HG03378 (cell line): Measurements from ENCODE around the gene OTULINL.

Experiments
- ATAC-seq: cut with Tn5 transposase; IDR thresholded peaks from one replicate; pipeline ENCODE4 v1.9.1; 2021; ENCODE audit warnings: mild to moderate bottlenecking, moderate library complexity; ENCODE audit not compliant: unreplicated experiment

Gene OTULINL

DNA sequence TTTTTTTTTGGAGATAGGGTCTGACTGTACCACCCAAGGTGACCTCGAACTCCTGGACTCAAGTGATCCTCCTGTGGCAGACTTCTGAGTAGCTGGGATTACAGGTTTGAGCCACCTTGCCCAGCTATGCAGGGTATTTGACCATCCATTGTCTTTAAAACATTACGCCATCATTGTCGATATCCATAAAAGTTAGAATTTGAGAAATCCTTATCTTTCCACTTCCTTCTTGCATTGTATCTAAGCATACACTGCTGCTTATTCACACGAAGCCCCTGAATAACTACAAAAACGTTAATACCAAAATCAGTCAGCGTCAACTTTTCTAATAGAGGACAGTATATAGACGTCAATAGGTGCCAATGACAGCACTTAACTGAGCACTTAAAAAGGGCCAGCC, 5.4 kb upstream of the OTULINL start:
- ATAC-seq = no peak

DNA sequence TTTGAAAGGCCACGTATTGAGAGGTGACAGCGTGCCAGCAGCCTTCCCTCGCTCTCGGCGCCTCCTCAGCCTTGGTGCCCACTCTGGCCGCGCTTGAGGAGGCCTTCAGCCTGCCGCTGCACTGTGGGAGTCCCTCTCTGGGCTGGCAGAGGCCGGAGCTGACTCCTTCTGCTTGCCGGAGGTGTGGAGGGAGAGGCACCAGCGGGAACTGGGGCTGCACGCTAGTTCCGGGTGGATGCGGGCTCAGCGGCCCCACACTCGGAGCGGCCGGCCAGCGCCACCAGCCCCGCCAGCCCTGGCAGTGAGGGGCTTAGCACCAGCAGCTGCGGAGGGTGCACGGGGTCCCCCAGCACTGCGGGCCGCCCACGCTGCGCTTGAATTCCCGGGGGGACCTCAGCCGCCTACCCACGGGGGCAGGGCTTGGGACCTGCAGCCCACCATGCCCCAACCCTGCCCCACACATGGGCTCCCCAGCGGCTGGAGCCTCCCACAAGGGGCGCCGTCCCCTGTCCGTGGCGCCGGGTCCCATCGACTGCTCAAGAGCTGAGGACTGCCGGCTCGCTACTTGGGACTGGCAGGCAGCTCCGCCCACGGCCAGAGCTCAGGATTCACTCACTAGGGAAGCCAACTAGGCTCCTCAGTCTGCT, 4.4 kb upstream of the OTULINL start:
- ATAC-seq = no peak

DNA sequence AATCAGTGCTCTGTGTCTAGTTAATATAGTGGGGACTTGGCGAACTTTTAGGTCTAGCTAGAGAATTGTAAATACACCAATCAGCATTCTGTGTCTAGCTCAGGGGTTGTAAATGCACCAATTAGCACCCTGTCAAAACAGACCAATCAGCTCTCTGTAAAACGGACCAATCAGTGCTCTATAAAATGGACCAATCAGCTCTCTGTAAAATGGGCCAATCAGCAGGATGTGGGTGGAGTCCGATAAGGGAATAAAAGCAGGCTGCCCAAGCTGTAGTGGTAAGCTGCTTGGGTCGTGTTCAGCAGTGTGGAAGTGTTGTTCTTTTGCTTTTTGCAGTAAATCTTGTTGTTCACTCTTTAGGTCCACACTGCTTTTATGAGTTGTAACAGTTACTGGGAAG, 3.6 kb upstream of the OTULINL start:
- ATAC-seq = no peak

DNA sequence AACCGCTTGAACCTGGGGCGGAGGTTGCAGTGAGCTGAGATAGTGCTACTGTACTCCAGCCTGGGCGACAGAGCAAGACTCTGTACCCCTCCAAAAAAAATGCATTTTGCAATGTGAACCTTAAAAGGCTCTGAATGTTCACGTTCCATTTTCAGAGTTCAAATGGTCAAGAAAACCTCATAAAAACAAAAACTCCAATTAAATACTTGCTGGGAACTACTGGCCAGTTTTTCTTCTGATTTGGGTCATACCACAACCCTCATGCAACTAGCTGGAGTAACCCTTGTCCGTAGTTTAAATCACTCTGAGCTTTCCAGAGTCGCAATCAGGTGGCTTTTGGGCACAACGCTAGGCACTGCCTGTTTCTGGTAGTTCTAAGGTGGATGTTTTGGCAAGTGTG, 2.3 kb upstream of the OTULINL start:
- no peak for ATAC-seq

DNA sequence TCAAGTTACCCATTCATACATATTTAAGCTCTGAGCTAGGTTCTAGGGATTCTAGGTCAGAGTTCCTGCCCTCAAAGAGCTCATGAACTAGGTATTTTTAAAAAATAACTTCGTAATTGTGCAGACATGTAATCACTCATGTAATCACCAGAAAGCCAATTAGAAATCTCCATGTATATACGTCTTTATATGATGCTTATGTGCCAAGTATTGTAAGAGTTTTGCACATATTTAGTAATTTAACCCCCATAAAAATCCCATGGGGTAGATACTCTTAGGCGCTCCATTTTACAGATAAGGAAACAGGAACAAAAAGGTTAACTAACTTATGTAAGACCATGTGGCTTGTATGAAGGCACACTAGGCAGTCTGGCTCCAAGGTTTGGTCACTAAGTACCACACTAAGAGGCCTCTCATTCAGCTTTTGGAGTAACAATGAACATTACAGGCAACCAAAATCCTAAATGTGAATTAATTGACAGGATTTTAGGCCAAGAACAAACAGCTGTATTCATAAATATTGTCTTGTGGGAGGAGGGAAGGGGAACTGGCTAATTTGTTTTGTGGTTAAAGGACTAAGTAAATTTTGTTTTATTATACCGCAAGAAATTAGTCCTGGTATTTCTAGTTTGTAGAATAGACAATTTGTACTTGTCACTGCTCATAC, 1.7 kb upstream of the OTULINL start:
- ATAC-seq = no peak

DNA sequence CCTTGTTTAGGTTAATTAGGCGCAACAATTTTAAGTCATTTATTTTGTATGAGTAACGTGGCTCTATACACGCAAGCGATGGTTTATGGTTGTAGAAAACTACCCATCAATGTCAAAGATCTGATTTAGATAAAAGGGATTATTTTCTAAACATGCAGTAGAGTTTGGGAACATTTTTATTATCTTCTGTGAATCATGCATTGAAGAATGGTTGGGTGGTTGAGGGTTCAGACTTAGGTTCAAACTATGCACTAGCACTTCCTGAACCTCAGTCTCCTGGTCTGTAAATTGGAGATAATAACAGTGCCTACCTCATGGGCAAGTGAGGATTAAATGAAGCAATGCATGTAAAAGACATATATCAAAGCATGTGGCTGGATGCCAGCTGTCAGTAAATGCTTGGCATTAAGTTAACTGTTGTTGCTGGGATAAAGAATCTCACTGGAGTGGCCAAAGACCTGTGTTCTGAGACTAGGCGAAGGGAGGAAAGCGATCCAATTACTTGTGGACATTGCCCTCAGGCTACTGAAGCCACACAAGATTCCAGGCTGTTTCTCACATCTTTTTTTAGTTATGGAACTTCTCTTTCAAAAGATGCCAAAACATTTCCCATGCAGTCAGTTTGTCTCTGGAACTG, 1.1 kb upstream of the OTULINL start:
- ATAC-seq = no peak

DNA sequence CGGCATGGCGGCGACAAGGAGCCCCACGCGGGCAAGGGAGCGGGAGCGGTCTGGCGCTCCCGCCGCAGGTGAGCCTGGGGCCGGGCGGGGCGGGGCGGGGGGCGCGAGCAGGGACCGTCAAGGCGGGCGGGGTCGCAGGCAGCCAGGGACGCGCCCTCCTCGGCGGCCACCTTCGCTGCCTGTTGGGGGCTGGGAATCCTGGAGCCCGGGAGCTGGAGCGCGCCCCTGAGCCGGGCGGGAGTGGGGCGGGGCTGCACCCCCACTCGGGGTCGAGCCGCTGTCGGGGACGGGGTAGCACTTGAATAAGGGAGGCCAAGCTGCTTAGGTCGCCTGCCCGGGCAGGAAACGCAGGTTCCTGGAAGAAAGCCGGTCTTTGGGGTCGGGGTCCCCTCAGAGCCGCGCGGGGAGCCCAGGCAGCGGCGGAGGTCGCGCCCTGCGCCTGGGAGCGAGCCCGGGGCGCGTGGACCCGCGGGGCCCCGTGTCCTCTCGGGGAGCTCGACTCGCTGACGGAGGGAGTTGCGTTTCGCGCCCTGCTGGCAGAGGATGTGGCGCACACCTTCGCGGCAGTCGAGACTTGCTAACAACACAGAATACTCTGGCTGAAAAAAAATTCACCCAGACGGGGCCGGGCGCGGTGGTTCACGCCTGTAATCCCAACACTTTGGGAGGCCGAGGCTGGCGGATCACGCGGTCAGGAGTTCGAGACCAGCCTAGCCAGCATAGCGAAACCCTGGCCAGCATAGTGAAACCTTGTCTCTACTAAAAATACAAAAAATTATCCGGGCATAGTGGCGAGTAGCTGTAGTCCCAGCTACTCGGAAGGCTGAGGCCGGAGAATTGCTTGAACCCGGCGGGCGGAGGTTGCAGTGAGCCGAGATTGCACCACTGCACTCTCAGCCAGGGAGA, 552 bp downstream of the OTULINL start:
- peak; percentile 66 for ATAC-seq

DNA sequence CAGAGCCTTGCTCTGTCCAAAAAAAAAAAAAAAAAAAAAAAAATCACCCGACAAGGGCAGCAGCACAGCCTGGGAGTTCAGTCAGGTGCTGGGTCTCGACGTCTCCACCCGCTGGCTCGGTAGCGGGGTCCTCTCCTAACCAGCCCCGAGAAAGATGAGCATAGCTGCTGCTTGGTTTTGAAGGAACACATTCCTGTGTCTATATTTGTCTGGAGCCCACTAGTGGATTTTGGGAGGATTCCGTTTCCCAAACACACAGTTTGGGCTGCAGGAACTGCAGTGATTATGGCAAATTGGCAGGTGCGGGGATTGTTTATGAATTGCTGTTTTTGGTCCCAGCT, 1.2 kb downstream of the OTULINL start:
- ATAC-seq = no peak

DNA sequence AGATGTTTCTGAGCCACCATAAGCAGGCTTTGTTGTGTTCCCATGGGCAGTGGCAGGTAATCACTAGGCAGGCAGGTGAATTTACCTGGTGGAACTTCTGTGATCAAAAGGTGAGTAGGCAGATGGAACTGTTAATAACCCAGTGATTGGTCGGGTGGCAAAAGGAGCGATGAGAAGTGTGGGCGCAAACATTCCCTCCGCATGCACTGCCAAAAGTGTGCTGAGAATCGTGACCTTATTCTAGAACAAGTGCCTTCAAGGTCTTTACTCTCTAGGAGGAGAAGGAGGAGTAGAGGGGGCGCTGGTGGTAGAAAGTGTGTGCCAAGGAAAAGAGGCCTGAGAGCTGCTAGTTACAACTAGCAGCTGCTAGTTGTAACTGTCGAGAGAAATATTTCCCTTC, 3.3 kb downstream of the OTULINL start:
- ATAC-seq = no peak

DNA sequence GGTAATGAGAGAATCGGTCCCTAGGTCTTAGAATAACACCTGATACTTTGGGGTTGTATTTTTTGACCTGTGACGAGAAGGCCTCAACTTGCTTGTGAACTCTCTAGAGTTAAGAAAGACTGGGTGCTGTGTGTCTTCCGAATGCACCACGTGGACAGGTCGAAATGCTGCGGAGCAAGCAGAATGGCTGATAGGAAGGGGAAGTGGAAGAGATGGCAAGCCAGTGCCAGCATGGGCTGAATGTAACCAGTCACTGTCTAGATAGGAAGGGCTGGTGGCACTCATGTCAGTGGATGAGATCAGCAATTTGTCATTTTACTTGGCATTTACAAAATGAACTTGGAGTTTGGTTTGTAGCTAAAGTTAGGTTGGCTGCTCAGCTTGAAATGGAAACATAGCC, 5.6 kb downstream of the OTULINL start:
- no peak for ATAC-seq

DNA sequence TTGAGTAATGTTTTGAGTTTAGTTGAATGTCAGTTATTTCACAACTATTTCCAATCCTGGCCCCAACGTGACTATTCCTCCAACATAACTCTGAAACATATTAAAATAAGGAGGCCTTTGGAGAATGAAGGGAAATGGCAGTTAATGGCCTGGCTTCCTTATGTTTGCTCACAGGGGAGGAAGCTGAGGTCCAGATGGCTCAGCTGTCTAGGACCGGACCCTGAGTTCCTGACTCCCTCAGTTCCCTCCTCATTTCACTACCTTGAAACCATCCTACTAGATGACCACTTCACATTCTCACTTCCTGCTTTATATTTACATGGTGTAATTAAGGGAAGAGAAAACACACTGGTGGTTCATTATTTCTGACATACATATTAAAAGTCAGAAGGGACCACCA, 6.6 kb downstream of the OTULINL start:
- peak; percentile 62 for ATAC-seq

DNA sequence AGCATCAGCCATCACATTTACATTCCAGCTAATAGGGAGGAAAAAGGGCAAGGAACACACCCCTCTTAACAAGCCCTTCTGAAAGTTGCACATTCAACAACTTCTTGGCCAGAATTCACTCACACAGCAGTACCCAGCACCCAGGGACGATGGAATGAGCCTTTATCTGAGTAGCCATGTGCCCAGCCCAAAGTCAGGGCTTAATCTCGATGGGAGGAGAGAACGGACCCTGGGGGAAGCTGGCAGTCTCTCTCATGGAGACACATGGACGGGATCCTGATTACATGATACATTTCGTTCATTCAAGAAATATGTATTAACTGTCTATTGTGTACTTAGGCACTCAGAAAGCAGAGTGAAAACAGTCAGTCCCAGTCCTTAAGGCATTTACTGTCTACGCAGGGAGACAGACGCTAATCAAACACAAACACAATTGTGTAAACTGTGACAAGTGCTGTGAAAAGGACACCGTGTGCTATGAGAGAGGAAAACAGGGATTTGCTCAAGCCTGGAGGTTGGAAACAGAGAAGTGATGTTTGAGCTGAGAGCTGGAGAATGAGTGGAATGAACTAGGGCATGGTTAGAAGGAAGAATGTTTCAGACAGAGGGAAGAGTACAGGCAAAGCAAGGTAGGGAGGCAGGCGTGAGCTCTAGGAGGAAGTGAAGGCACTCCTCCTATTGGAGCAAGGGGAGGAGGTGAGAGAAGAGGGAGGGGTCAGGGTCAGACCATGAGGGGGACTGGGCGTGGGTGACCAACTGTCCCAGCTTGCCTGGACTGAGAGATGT, 7.4 kb downstream of the OTULINL start:
- no peak for ATAC-seq

DNA sequence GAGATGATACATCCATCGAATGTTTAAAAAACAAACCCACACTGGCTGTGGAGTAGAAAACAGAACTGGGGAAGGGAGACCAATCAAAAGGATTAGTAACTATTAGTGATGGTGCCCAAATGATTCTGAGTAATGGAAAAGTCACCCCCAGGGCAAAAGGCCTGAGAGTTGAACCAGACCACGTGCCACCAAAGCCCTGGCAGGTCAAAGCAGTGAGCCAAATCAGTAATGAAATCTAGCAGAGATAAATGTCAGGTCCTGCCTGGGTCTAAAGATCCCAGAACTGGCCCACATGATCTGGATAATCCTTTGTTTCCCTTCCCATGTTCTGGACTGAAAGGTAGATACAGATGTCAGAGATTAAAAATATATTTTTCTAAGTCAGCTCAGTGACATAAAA, 9.4 kb downstream of the OTULINL start:
- ATAC-seq = no peak

DNA sequence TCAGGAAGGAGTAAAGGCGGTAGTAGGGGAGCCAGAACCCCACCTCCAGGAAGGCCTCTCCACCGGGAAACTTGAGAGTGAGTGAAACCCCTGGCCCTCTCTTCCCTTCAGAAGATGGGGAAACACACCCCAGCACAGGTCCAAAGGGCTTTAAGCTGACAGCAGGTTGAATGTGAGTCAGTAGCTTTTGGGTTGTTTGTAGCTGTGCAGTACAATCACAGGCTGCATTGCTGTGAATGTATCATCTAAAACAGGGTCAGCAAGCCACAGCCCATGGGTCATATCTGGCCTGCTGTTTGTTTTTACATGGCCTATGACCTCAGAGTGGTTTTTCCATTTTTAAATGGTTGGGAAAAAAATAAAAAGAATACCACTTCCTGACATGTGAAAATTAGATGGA, 10.0 kb downstream of the OTULINL start:
- no peak for ATAC-seq

DNA sequence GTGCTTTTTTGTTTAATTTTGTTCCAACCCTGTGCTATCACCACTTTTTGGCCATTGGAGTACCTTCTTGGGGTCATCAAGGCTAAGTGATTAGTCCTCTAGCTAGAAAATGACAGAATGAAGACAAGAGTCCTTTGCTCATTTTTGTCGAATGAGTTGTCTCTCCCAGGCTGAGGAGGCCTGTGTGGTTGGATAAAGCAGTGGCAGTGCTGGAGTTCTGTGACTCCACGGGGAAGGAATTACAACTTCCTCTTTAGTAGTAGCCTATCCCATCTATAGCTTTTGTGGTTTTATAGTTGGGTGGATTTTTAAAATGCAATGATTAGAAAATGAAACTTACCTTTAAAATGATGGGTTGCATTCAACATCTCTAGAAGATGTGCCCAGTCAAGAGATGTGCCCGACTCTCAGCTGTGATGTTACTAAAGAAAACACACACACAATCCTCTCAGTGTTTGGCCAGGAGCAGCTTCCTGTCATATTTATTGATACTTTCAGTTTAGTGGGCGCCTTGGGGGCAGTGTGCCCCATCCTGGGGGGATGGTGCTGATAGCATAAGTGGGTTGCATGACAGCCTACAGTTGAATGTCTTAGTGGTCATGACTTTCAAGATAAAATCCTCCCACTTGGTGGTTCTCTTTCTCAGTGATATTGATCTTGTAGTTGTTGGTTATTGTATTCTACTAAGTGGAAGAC, 11.9 kb downstream of the OTULINL start:
- ATAC-seq = no peak

DNA sequence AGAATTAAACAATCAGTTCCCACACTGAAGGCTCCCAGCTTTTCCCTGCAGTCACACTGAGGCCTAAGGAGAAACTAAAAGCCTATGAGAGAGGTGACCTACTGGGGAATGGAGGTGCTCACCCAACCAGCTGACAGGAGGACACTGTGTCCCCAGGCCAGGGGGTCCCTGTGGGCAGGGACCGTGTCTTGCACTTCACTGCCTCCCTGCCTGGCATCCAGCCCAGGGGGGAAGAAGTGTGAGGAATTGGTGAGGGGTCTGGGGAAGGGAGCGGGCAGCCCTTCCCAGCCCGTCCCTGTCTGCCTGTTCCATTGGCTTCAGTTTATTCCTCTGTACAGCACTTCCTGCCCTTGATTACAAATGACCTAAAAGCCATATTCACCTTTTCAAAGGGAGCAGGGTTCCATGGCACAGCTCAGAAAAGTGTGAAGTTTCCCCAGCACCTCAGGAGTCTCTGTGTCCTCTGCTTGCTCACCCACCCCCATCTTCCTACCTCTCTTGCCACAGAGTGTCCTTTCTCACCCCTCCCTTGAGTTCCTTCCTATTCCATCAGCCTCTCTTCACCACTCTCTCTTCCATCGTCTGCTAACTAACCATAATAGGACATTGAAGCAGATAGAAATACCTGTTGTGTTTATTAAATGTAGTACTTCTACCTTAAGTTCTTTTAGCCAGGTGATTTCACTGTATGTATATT, 12.9 kb downstream of the OTULINL start:
- ATAC-seq = no peak

DNA sequence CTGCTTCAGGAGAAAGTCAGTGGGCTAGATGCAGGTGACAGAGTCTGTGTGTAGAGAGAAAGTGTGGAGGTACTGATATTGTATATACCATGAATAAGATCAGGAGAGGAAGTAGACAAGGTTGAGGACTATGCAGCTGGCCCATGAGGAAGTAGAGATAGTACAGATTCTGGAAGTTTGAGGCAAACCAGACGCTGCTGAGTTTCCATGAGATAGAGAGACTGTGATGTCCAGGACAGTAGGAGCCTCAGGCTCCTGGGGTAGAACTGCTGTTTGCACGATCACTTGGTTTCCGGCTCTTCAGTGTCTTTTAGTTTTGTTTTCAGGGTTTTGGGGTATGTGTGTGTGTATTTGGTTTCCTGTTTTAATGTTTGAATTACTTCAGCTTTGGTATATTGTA, 13.6 kb downstream of the OTULINL start:
- ATAC-seq = peak; percentile 85

DNA sequence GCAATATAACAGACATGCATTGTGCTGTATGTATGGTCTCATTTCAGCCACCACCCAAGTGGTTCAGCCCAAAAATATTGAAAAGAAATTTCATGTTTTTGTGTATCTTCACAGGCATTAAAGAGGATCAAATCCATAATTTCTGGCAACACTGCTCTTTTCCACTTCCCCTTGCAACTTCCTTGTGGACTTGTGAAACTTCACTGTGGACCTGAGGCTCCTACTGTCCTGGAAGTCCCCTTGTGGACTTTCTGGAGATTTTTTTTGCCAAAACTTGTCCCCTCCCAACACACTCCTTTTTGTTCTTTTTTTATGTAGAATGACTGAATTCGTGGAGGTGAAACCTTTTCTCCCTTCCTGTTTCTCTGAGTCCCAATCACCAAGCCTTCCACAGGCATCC, 14.3 kb downstream of the OTULINL start:
- ATAC-seq = no peak

DNA sequence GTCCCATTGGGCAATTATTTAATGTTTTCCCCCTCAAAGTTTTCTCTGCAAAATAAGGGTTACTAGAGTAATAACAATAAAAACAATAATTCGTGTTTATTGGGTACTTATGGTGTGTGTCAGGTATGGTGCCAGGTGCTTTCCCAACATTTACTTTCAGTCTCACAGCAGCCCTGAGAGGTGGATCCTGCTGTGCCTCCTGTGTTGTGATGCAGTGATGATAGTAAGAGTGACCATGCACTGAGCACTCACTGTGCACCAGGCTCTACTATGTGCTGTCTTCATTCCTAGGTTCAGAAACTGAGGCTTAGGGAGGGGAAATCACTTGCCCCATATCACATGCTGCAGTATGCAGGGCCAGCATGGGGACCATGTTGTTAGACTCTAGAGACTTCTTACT, 15.5 kb downstream of the OTULINL start:
- no peak for ATAC-seq

DNA sequence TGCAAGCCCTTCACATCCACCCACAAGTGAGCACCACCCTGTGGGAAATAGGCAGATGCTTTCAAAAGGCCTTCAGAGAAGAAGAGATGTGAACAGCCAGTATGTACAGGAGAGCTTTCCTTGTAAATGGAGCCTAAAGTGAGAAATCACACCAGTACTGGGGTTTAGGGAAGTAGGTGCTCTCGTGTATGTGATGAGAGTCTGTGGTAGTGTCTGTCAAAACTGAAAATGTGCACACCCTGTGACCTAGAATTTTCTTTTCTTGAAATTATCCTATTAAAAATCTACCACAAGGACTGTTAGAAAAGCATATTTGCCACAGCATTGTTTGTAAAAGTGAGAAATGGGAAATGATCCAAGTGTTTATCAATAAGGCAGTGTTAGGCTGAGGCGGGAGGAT, 16.6 kb downstream of the OTULINL start:
- no peak for ATAC-seq
